A673 (cell line): ENCODE measurements around the gene TXNDC17.

Source experiments
- EZH2 ChIP-seq: fragments of 200-600 bp; sonication (generic); IDR thresholded peaks from 2 replicates; pipeline ENCODE4 v1.6.1; 2017; ENCODE audit warnings: borderline replicate concordance, low read depth, mild to moderate bottlenecking, mixed read lengths, antibody characterized with exemption, low read length; ENCODE audit not compliant: poor library complexity, severe bottlenecking
- TF ChIP-seq, protein P1 (sequence below): fragments of 300-800, 200-600 bp; sonication (generic); conservative IDR thresholded peaks from 2 replicates; pipeline ENCODE4 v1.5.1; 2017; ENCODE audit warnings: low read depth, mild to moderate bottlenecking, antibody characterized with exemption, low read length, moderate library complexity, mixed read lengths

DNA sequence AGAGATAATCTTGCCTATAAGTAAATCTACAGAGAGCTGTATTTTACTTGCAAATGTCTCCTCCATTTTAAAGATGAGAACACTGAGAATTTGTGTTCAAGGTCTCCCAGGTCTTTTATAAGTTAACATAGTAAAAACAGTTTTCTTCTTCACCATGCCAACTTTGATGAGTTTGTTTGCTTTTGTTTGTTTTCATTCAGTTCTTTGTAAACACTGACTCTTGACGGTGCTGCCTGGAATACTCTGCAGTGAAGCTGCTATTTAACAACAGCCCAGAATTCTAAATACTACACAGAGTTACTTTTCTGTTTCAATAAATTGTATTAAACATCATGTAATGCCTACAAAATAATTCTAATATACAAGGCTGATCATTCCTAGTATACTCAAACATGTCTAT lies 43.1 kb upstream of the TXNDC17 start:
- TF ChIP-seq, protein P1, sequence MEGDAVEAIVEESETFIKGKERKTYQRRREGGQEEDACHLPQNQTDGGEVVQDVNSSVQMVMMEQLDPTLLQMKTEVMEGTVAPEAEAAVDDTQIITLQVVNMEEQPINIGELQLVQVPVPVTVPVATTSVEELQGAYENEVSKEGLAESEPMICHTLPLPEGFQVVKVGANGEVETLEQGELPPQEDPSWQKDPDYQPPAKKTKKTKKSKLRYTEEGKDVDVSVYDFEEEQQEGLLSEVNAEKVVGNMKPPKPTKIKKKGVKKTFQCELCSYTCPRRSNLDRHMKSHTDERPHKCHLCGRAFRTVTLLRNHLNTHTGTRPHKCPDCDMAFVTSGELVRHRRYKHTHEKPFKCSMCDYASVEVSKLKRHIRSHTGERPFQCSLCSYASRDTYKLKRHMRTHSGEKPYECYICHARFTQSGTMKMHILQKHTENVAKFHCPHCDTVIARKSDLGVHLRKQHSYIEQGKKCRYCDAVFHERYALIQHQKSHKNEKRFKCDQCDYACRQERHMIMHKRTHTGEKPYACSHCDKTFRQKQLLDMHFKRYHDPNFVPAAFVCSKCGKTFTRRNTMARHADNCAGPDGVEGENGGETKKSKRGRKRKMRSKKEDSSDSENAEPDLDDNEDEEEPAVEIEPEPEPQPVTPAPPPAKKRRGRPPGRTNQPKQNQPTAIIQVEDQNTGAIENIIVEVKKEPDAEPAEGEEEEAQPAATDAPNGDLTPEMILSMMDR: no peak
- no peak for TF ChIP-seq EZH2
